ENCODE data around the gene ISL2.
A peak's percentile ranks its signal among the peaks of the same experiment; 100 is the strongest.

The ISL2 gene

GRCh38 chr15:76342382-76343201 lies 6.0 kb downstream of the ISL2 start:
- Mint-ChIP-seq H3K27ac (no peak overlapping the region), H3K27me3 (peaks cover 57 to 78% of the 10 kb centered on the region in 2 donors), H3K4me3 (peak overlapping the region; percentile 81 to 94), H3K36me3 (peaks cover 2 to 4% of the 10 kb centered on the region in 2 donors), H3K4me1 (peaks cover 37 to 66% of the 10 kb centered on the region in 2 donors), H3K9me3 (no peaks in the 10 kb centered on the region)
- ATAC-seq (replicated peaks) (no peak), DNase-seq (no peak)

GRCh38 chr15:76343313-76343996 lies 6.9 kb downstream of the ISL2 start:
- ATAC-seq (replicated peaks) (no peak), DNase-seq (no peak)
- no peaks in the 10 kb centered on the region for H3K9me3 Mint-ChIP-seq
- H3K27me3 Mint-ChIP-seq: peaks cover 58 to 82% of the 10 kb centered on the region in 2 donors
- H3K27ac Mint-ChIP-seq: peak overlapping the region; percentile 80
- H3K36me3 Mint-ChIP-seq: peaks cover 2 to 9% of the 10 kb centered on the region in 2 donors
- peak overlapping the region; percentile 46 to 50 for H3K4me3 Mint-ChIP-seq
- H3K4me1 Mint-ChIP-seq: peaks cover 34 to 65% of the 10 kb centered on the region in 2 donors

DNA sequence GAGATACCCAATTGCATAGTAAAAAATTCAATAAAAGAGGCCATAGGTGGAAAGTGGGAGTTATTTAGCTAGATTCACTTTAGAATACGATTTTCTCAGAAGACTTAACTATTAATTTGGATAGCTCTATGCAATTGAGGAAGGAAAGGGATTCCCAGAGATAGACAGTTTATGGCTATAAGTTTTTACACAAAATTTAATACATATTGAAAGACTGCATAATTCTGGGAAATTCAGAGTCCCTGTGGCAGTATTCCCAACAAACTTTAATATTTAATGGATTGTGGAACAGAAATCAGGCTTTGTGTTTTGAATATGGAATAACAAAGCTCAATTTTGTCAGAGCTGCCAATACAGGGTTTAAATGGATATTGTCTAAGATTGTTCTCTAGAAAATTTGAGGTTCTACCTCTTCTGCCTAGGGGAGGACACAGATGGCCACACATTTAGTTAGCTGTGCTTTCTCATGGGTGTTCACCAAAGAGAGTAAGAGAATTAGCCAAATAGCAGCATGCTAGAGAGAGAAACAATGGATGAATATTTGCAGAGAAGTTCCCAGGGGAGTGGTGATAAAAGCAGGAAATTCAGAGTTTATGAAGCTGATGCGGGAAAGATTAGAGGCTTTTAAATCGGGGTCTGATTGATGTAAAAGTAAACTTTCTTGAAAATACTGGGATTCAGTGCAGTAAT lies 8.5 kb downstream of the ISL2 start:
- Mint-ChIP-seq H3K27ac (peak overlapping the region; percentile 59), H3K9me3 (no peaks in the 10 kb centered on the region), H3K36me3 (peaks cover 5 to 10% of the 10 kb centered on the region in 2 donors), H3K27me3 (peaks cover 43 to 67% of the 10 kb centered on the region in 2 donors), H3K4me3 (peak overlapping the region; percentile 77 to 82), H3K4me1 (peaks cover 20 to 49% of the 10 kb centered on the region in 2 donors)
- ATAC-seq (replicated peaks) (no peak), DNase-seq (no peak)

DNA sequence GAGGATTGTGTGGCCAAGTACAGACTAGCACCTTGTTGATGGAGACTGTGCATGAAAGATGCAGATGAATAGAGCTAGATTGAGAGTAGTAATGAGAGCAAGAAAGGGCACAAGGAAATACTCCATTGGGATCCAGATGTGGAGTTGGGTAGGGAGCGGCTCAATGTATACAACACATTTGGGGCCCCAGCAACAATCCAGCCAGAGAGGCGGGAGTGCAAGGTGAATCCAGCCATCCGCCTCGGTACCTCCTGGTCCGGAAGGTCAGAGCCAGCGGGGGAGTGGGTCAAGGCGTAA lies 9.0 kb downstream of the ISL2 start:
- H3K4me1 Mint-ChIP-seq: peaks cover 17 to 44% of the 10 kb centered on the region in 2 donors
- peak overlapping the region; percentile 59 for H3K27ac Mint-ChIP-seq
- ATAC-seq (replicated peaks): no peak
- DNase-seq: no peak
- peak overlapping the region; percentile 77 to 82 for H3K4me3 Mint-ChIP-seq
- H3K36me3 Mint-ChIP-seq: peaks cover 5 to 9% of the 10 kb centered on the region in 2 donors
- peaks cover 39 to 63% of the 10 kb centered on the region in 2 donors for H3K27me3 Mint-ChIP-seq
- no peaks in the 10 kb centered on the region for H3K9me3 Mint-ChIP-seq

DNA sequence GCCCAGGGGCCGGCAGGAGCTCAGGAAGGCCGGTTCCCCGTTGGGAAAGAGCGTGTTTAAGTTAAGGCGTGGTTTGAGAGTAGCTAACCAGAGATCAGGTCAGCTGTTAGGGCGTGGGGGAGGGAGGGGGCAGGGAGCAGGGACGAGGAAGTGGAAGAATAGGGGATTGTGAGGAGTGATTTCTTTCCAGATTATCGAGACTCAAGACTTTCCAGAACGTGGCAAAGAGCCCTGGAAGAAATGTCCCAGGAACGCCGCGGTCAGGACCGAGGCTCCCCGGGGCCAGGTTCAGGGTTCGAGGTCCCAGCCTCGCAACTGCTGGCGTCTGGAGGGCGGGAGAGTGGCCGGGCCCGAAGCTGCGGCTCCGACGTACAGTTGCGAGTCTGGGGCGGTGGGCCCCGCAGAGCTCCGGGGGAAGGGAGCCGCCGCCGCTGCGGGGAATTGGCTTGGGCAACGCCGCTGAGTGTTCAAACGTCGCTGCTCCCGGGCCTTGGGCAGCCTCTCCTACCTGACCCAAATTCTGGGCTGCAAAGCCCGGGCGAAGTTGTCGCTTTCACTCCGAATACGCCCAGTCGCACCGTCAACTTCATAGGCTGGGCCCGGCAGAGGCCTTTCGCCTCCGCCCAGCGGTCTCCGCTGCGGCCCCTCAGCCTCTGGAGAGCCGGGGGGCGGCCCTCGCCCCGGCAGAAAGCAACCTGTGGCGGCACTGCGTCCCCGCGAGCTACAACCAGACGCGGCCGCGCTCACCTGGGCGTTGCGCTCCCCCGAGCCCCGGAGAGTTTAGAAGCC lies 9.5 kb downstream of the ISL2 start:
- Mint-ChIP-seq H3K36me3 (peaks cover 5 to 9% of the 10 kb centered on the region in 2 donors), H3K9me3 (no peaks in the 10 kb centered on the region), H3K27me3 (peaks cover 34 to 57% of the 10 kb centered on the region in 2 donors), H3K4me3 (peak overlapping the region; percentile 77 to 82), H3K27ac (peak overlapping the region; percentile 59), H3K4me1 (peaks cover 14 to 39% of the 10 kb centered on the region in 2 donors)
- ATAC-seq (replicated peaks) (peak; percentile 42 to 43), DNase-seq (no peak)

DNA sequence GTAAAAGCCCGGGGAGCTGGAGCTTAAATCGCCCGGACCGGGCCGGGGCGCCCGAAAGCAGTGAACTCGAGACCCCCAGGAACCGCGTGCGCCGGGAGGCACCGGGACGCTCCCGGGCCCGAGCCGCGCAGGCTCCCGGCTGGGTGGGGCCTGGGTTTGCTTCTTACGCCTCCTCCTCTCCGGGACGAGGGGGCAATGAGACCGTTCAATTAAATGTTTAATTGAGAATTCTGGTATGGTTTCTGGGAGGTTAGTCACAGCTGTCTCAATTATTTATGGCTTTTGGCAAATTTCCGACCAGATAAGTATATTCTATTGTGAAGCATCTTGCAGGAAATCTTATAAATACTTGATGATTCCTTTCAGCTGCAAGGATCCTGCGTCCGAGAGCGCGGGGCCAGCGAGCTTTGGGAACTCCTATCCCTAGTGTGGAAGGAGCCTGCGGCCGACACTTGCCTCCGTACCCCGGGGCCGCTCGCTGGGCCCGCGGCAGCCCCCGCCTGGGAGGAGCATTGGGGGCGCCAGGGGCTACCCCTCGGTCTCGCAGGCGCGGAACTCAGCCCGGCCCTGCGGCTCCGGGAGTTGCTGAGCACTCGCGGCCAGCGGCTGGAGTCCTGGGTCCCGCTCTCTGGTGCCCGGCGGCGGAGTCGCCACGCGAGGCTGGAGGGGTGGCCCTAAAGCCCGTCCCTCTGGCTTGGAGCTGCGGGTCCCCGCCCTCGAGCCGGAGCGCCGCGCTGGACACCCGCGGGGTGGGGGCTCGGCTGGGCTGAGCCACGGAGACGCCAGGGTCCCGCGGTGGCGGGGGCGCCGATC lies 10.3 kb downstream of the ISL2 start:
- ATAC-seq (replicated peaks) (peak in 1 of 2 donors; percentile 11), DNase-seq (no peak)
- Mint-ChIP-seq H3K27ac (peak overlapping the region; percentile 59), H3K9me3 (no peaks in the 10 kb centered on the region), H3K36me3 (peaks cover 5 to 9% of the 10 kb centered on the region in 2 donors), H3K27me3 (peaks cover 29 to 49% of the 10 kb centered on the region in 2 donors), H3K4me3 (peak overlapping the region; percentile 77 to 82), H3K4me1 (peaks cover 9 to 31% of the 10 kb centered on the region in 2 donors)

DNA sequence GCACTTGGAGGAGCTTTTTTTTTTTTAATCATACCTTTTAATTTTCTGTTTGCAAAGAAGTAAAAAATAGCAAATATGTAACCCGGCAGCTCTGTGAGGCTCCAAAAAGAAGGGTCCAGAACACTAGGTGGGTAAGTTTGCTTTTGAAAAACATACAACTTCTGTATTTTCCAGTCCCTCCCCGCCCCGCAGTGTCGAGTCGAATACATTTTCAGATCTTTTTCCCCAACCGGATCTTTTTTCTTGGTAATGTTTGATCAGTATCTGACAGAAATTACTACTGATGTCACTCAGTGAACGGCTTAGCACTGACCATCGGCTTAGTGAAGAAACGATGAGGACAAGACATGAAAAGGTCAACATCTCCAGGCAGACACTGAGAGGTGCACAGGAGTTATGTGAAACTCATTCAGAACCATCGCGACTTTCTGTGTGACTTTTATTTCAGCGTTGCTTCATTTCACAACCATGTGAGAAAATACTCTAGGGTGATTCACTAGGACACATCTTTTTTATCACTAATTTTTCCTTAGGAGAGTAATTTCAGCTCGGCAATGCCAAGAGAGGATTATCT lies 11.0 kb downstream of the ISL2 start:
- DNase-seq: no peak
- peaks cover 7 to 9% of the 10 kb centered on the region in 2 donors for H3K36me3 Mint-ChIP-seq
- H3K27me3 Mint-ChIP-seq: peaks cover 28 to 45% of the 10 kb centered on the region in 2 donors
- H3K4me3 Mint-ChIP-seq: peak overlapping the region; percentile 43 to 48
- no peaks in the 10 kb centered on the region for H3K9me3 Mint-ChIP-seq
- ATAC-seq (replicated peaks): no peak
- H3K4me1 Mint-ChIP-seq: peaks cover 7 to 27% of the 10 kb centered on the region in 2 donors
- H3K27ac Mint-ChIP-seq: no peak overlapping the region

DNA sequence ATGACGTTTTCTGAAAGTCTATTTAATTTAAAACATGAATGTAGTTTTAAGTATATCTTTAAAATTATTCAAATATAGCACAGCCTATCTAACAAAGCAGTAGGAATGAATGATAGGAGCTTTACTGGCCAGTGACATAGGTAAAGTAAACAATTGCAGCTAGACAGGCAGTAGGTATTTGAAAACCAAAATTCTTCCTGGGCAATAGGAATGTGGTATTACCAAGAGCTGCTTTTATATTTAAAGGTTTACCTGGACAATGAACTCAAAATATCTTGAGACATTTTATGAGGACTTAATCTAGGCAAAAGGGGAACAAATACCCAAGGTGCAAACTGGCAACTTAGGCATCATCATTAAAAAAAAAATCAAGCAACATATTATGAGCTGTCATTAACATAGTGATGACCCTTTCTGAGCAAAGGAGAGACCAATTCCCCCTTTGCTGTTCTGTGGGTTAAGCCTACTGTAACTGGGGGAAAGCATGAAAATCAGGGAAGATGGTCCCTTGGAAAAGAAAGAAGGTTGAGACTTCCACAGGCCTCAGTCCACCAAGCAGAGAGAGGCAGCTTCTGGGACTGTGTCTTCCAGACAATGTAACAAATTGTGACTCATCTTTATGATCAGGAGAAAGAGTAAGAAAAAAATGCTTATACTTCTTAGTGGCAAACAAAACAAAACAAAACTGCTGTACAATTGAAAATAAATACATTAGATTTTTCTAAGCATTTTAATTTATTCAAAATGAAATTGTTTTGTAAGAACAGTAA lies 12.9 kb downstream of the ISL2 start:
- ATAC-seq (replicated peaks) (no peak), DNase-seq (no peak)
- Mint-ChIP-seq H3K4me1 (peaks cover 7 to 17% of the 10 kb centered on the region in 2 donors), H3K9me3 (no peaks in the 10 kb centered on the region), H3K27ac (no peak overlapping the region), H3K4me3 (no peak overlapping the region), H3K36me3 (peaks cover 9% of the 10 kb centered on the region in 2 donors), H3K27me3 (peaks cover 16 to 29% of the 10 kb centered on the region in 2 donors)

GRCh38 chr15:76353023-76353577 lies 16.5 kb downstream of the ISL2 start:
- DNase-seq: no peak
- Mint-ChIP-seq H3K9me3 (no peaks in the 10 kb centered on the region), H3K4me1 (no peaks in the 10 kb centered on the region), H3K27me3 (peaks cover 0 to 5% of the 10 kb centered on the region in 2 donors), H3K4me3 (no peak overlapping the region), H3K27ac (no peak overlapping the region), H3K36me3 (peaks cover 8 to 16% of the 10 kb centered on the region in 2 donors)
- ATAC-seq (replicated peaks): no peak

DNA sequence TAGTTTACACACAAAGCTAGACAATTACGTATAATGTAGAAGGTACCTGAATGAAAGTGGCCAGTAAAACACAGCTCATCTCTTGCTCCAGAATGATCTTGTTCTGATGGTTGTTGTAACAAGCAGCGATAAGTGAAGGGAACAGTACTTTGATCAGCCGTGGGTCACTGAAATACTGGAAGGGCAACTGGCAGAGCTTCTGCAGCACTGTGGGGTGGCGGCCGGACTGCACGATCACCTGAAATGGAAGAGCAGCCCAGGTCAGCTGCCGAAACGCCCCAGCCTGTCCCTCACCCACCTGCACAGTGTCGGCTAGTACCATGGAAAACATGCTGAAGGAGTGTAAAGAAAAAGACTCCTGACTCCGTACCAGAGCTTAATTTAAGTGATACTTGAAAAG lies 17.3 kb downstream of the ISL2 start:
- no peak for ATAC-seq (replicated peaks)
- no peaks in the 10 kb centered on the region for H3K9me3 Mint-ChIP-seq
- no peak overlapping the region for H3K27ac Mint-ChIP-seq
- peaks cover 8 to 16% of the 10 kb centered on the region in 2 donors for H3K36me3 Mint-ChIP-seq
- no peaks in the 10 kb centered on the region for H3K27me3 Mint-ChIP-seq
- no peaks in the 10 kb centered on the region for H3K4me1 Mint-ChIP-seq
- no peak for DNase-seq
- no peak overlapping the region for H3K4me3 Mint-ChIP-seq

DNA sequence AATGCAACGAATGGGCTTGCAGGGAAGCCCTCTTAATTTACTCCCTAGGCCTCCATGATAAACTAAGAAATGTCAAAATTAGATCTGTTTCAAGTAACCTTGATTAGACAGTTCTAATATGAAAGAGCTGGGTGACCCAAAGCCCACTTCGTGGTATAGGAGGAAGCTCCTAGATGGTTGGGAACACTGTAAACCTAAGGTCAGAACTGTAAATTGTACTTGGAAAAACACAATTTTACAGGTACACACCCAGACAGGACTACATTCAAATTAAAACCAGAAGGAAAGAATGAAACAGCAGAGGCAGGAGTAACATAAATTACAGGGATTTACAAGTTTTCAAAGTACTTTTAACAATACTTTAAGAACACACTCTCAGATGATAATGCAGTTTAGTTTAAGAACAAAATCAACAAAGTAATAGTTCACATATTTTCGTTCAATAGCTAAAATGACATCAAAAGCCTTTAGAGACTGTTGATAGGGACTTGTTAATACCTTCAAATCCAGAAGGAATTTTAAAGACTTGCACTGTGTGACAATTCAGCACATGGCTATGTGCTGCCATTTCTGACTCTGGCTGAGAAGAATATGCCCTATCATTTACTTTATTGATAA lies 18.4 kb downstream of the ISL2 start:
- H3K4me1 Mint-ChIP-seq: no peaks in the 10 kb centered on the region
- H3K27me3 Mint-ChIP-seq: no peaks in the 10 kb centered on the region
- ATAC-seq (replicated peaks): no peak
- H3K9me3 Mint-ChIP-seq: no peaks in the 10 kb centered on the region
- H3K27ac Mint-ChIP-seq: no peak overlapping the region
- peaks cover 4 to 13% of the 10 kb centered on the region in 2 donors for H3K36me3 Mint-ChIP-seq
- DNase-seq: no peak
- no peak overlapping the region for H3K4me3 Mint-ChIP-seq

GRCh38 chr15:76358453-76358852 lies 21.9 kb downstream of the ISL2 start:
- no peaks in the 10 kb centered on the region for H3K27me3 Mint-ChIP-seq
- ATAC-seq (replicated peaks) (no peak), DNase-seq (no peak)
- no peak overlapping the region for H3K4me3 Mint-ChIP-seq
- H3K4me1 Mint-ChIP-seq: no peaks in the 10 kb centered on the region
- peaks cover 10 to 12% of the 10 kb centered on the region in 2 donors for H3K36me3 Mint-ChIP-seq
- no peak overlapping the region for H3K27ac Mint-ChIP-seq
- H3K9me3 Mint-ChIP-seq: no peaks in the 10 kb centered on the region
